GM19397 (cell line): ENCODE results near the gene SDHB.

Experiments
- ATAC-seq: cut with Tn5 transposase; IDR thresholded peaks from one replicate; pipeline ENCODE4 v1.9.1; 2021; ENCODE audit warnings: mild to moderate bottlenecking, moderate library complexity; ENCODE audit not compliant: unreplicated experiment

Gene SDHB

DNA sequence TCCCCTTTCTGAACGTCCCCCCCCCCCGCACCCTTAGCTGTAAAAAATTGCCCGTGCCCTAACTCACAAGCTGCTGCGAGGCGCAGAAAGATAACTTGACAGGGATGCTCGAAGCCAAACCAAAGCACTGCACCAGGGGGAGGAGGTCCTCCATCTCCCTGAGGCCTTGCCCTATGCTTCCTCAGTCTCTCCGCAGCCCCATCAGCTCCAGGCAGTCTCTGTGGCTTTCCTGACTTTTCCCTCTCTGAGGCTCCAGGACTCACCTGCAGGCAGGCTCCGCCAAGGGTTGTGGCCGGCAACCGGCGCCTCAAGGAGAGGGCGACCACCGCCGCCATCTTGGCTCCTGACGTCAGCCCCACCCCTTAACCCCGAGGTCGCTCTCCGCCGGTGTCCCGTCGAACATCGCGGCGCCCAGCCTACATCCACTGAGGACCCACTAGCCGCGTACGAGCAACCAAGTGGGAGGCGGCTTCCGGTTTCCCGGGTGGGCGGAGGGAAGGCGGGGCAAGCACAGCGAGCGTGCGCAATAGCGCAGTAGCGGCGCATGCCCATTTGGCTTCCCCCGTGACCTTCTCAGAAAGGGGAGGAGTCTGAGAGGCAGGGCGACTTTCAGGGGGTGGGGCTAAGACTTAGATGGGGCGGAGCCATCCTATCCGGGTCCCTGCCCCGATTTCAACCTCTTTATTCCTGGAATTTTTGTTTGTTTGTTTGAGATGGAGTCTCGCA, at the start of gene SDHB:
SDHB (minus strand) TSS at position 348 of the 726 bp plus-strand sequence; CDS start at position 335, 13 bp downstream.
- ATAC-seq, result peak; percentile 98

DNA sequence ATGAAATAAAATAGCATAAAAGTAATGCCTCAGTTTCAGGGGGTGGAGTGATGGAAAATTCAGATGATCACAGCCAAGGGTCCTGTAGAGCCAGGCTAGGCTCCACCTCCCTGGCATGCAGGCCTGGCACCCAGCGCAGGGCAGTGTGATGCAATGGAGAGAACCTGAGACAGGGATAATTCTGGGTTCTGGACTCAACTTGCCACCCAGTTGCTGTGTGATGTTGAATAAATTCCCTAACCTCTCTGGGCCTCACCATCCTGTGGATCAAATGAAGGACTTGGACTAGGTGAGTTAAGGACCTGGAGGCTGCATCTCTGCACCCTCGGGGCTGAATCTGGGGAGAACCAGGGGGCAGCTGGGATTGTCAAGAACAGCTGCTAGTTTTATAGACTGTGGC, 48.4 kb upstream of the SDHB start:
- no peak for ATAC-seq

DNA sequence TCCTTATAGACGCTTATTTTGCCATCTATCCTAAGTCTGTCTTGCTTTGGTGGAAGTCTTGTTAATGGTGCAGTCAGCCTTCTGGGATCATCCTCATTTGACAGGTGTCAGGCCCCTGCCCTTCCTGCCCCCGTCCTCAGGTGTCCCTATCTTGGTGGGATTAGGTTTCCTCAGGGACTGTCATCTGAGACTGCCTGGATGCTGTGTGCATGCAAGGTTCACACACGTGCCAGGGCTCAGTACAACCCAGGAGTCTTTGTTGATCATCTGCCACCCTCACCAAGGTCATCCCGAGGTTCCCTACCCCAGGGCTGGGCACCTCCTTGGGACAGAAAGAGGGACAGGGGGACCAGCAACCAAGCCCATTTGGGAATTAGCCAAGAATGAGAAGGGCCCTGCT, 47.4 kb upstream of the SDHB start:
- no peak for ATAC-seq

DNA sequence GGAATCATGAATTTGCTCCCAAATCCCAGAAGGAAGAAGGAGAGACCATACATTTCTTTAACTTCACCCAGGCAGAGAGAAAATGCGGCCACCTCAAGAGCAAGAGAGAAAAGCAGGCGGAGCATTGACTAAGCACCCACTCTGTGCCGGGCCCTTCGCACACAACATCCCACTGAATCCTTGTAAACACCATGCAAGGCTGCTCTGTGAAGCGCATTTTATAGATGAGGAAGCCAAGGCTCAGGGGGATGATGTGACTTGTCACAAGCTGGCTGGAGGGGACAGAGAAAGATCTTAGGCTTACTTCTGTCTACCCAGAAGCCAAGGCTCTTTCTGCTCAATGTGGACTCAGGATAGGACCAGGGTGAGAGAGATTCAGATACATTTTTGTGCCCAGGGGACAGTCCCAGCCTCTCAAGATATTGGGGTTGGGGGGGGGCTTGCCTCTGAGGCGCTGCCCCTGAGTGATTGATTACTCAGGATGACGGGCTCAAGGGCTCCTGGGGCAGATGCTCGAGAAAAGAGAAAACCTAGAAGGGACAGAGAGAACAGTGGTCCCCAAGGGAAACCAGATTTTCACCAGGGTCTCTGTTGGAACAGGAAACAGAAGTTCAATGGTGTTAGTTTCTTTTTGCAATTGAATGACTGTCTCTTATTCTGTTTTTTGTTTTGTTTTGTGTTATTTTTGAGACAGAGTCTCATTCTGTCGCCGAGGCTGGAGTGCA, 45.9 kb upstream of the SDHB start:
- ATAC-seq, result no peak

GRCh38 chr1:17098446-17099317, 44.9 kb upstream of the SDHB start:
- no peak for ATAC-seq

- no peak for ATAC-seq
Measured at GRCh38 chr1:17097787-17098186, 44.0 kb upstream of the SDHB start.

GRCh38 chr1:17097147-17097546, 43.3 kb upstream of the SDHB start:
- ATAC-seq, result no peak

GRCh38 chr1:17096584-17096983, 42.8 kb upstream of the SDHB start:
- no peak for ATAC-seq

GRCh38 chr1:17095141-17095540, 41.3 kb upstream of the SDHB start:
- ATAC-seq, result no peak

DNA sequence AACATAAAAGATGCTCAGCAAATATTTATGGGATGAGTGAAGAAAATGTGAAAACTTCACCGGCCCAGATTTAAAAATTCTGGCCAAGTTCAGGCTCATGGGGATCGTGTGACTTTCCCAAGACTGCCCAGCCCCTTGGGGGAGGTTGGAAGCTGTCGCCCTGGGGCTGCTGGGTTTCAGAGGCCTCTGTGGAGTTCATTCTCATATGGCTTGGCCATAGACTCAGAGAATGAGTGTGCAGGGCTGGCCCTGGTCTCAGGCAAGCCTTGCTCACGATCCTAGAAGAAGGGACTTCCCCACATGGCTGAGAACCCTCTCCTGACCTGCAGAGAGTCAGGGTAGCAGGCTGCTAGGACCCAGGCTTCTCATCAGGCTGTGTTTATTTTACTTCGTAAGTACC, 40.8 kb upstream of the SDHB start:
- no peak for ATAC-seq

- no peak for ATAC-seq
Measured at GRCh38 chr1:17093822-17094393, 40.1 kb upstream of the SDHB start.

GRCh38 chr1:17091252-17091651, 37.4 kb upstream of the SDHB start:
- no peak for ATAC-seq

DNA sequence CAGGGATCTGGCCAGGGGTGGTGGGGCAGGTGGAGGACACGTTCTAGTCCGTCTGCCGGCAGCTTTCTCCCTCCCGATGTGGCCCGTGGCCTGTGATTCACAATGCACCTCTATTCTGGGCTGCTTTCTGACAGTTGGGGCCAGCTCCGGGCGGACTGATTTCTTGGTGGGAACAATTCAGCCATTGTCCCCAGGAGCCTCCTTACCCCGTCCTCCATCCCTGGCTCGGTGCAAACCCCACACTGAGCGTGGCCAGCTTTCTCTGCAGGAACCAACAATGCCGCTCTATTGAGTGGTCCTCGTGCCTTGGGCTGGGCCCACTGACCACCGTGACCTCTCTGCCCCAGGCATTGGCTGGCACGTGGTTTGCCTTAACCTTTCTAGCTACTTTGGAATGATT, 35.7 kb upstream of the SDHB start:
- no peak for ATAC-seq

DNA sequence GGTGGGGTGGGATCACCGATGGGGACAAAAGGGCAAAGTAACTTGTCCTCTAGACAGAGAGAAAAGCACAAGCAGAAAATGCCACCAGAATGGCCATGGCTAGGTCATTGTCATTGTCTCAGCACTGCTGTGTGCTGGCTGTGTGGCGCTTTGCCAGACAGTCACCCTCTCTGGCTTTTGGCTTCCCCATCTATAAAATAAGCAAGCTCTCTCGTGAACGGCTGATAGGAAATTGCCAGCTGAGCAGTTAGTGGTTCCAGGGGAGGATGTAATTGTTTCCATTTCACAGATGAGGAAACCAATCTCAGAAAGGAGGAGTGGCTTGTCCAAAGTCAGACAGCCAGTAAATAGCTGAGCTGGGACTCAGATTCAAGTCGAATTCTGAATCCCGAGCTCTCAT, 32.9 kb upstream of the SDHB start:
- no peak for ATAC-seq

DNA sequence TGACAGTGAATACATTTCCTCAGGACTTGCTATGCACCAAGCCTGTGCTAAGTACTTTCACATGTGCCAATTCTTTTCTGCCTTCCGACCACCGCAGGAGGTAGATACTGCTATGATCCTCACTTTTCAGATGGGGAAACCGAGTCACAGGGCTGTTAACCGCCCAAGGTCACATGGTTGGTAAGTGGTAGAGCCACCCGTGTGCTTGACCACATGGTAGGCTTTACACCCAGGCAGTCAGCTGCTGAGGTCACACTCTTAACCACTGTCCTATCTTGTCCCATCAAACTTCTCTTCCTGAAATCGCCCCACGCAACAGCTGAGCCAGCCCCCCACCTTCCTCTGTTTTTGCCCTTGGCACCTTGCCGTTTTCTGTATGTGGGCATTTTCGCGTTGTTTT, 31.0 kb upstream of the SDHB start:
- ATAC-seq, result no peak

DNA sequence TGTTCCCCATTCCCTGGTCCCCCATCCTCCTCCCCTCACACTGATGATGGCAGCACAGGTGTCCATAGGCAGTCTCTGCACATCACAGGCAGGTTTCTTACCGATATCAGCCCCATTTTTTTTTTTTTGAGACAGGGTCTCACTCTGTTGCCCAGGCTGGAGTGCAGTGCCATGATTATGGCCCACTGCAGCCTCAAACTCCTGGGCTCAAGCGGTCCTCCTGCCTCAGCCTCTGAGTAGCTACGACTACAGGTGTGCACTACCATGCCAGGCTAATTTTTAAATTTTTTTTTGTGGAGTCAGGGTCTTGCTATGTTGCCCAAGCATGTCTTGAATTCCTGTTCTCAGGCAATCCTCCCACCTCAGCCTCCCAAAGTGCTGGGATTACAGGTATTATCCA, 28.9 kb upstream of the SDHB start:
- ATAC-seq, result no peak

- no peak for ATAC-seq
Measured at GRCh38 chr1:17081439-17081838, 27.6 kb upstream of the SDHB start.

- no peak for ATAC-seq
Measured at GRCh38 chr1:17080880-17081279, 27.0 kb upstream of the SDHB start.

DNA sequence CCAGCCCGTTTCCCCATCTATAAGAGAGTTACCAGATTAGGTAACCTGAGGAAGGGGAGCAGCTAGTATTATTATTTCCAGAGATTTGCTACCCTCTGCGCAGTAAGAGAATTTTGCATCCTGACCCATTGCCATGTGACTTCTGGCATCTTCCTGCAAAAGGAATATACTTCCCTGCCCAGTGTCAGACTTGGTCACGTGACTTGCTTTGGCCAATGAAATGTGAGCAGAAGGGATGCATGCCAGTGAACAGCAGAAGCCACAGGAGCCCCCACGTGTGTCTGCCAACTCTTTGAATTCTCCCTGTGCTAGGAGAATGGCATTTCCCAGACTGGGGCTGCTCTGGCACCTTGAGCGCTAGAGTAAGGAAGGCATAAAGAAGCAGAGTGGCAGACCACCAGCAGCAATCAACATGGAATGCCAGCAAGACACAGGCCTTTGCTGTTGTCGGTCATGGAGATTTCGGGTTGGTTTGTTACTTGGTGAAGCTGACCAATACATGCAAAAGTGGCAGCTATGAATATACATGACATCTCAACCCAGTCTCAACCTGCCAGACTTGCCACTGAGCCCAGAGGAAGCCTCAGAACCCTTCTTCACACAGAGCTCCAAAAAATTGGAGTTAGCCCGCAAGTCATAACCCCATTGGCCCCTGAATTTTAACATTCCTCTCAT, 26.4 kb upstream of the SDHB start:
- no peak for ATAC-seq

GRCh38 chr1:17078991-17079868, 25.4 kb upstream of the SDHB start:
- ATAC-seq, result no peak
